Activated CD4-positive, CD25-positive, alpha-beta regulatory T cell treated with anti-CD3 and anti-CD28 coated beads, Interleukin-2, amount 50 U/mL, for 16 hours (primary cell): ENCODE data around the gene MOB2.

Experiments used
- DNase-seq: peaks from one replicate; pipeline ENCODE4 v3.0.0-alpha.2; 2020; ENCODE audit warnings: low read depth, low spot score

Gene MOB2

GRCh38 chr11:1504138-1504537, 17.6 kb upstream of the MOB2 start:
- DNase-seq, result no peak

GRCh38 chr11:1503708-1504104, 17.1 kb upstream of the MOB2 start:
- DNase-seq, result no peak

GRCh38 chr11:1502954-1503707, 16.6 kb upstream of the MOB2 start:
- no peak for DNase-seq

GRCh38 chr11:1502168-1502953, 15.8 kb upstream of the MOB2 start:
- no peak for DNase-seq

- no peak for DNase-seq
Observed at GRCh38 chr11:1501421-1502167, 15.0 kb upstream of the MOB2 start.

- DNase-seq, result no peak
Observed at GRCh38 chr11:1500466-1501420, 14.2 kb upstream of the MOB2 start.

GRCh38 chr11:1499899-1500298, 13.3 kb upstream of the MOB2 start:
- no peak for DNase-seq

- DNase-seq, result no peak
Observed at GRCh38 chr11:1499261-1499890, 12.8 kb upstream of the MOB2 start.

- DNase-seq, result no peak
Observed at GRCh38 chr11:1498262-1498661, 11.7 kb upstream of the MOB2 start.

- DNase-seq, result no peak
Observed at GRCh38 chr11:1497600-1497999, 11.0 kb upstream of the MOB2 start.

GRCh38 chr11:1496761-1497095, 10.1 kb upstream of the MOB2 start:
- DNase-seq, result no peak

GRCh38 chr11:1496091-1496760, 9.6 kb upstream of the MOB2 start:
- no peak for DNase-seq

GRCh38 chr11:1494650-1495049, 8.1 kb upstream of the MOB2 start:
- DNase-seq, result no peak

GRCh38 chr11:1493650-1494244, 7.2 kb upstream of the MOB2 start:
- DNase-seq, result no peak

GRCh38 chr11:1491379-1491778, 4.8 kb upstream of the MOB2 start:
- DNase-seq, result no peak

- DNase-seq, result no peak
Observed at GRCh38 chr11:1490651-1491050, 4.1 kb upstream of the MOB2 start.

- DNase-seq, result no peak
Observed at GRCh38 chr11:1488575-1489180, 2.1 kb upstream of the MOB2 start.

GRCh38 chr11:1487851-1488574, 1.4 kb upstream of the MOB2 start:
- no peak for DNase-seq
